GM19238 (cell line): ENCODE results near the gene MAGI1.
"Not testable (repeated sequence)": the region's sequence is repeated elsewhere in the genome, so short reads cannot be mapped to it uniquely, and the experiment has no call there.

Experiments used
- DNase-seq: peaks from one replicate; pipeline ENCODE4 v3.0.0; 2011; ENCODE audit warnings: low spot score; ENCODE audit not compliant: insufficient read length

MAGI1 gene

DNA sequence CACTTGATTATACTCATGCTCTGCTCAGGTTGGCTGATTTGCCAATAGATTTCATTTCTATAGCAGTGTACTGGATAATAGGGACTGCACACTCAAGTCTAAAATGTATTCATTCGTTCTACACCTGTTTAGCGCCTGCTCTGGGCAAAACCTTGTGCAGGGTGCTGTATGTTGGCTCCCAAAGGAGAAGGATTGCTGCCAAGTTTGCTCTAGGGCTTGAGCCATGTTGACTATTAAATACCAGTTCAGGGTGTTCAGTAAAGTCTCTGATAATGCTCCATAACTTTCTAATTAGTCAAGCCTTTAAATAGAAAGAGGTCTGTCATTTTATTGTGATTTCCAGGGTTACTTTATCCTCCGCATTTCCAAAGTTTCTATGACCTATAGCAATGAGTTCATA lies 470.2 kb downstream of the MAGI1 start:
- no peak for DNase-seq

DNA sequence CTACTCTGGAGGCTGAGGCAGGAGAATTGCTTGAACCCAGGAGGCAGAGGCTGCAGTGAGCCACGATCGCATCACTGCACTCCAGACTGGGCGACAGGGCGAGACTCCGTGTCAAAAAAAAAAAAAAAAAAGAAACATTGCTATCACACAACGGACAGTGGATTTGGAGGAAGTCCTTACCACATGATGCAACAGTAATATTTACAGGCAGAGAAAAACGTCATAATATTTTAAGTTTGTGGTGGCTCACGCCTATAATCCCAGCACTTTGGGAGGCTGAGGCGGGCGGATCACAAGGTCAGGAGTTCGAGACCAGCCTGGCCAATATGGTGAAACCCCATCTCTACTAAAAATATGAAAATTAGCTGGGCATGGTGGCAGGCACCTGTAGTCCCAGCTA lies 473.0 kb downstream of the MAGI1 start:
- DNase-seq = not testable (repeated sequence)

DNA sequence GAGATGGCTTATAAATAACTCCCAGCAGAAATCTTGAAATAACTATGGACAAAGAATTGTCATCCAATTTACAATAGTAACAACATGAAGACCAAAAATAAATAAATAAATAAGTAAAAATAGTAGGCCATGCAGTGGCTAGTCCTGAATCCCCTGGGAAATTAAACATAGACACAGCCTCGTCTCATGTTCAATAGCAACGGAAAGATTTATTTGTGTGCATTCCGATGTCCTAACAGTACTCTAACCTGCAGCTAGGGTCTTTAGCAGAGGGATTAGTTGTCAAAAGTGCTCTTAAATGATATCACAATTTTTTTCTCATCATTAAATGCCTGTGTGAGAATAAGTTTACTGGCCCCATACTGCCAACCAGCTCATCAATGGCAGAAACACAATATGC lies 474.2 kb downstream of the MAGI1 start:
- no peak for DNase-seq

DNA sequence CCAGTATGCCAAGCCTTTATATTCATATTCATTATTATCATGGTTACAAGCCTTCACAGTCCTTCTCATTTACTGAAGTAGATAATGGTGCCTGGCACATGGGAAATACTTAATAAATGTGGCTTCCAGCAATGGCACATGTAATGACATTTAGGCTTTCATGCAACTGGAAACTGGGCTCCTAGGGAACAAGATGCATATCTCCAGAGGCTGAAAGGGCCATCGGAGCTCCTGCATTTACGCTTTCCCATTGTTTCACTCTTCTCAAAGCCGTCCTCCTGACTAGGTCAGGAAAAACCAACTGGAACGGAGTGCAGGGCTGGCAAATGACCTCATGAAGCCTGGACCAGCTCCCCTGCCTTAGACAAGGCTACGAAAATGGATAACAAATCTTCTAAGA lies 474.9 kb downstream of the MAGI1 start:
- DNase-seq = no peak

DNA sequence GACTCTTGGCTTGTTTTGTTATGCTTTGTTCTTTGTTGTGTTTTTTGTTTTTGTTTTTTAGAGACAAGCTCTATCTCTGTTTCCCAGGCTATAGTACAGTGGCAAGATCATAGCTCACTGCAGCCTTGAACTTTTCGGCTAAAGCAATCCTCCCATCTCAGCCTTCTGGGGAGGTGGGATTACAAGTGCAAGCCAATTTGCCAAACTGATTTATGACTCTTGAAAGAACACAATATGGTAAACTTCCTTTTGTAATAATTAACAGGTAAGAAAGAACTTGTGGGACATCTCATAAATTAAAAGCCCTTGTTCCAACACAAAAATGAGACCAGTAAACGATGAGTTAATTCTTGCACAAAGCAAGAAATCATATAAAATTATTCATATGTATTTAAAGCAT lies 476.3 kb downstream of the MAGI1 start:
- DNase-seq = no peak

DNA sequence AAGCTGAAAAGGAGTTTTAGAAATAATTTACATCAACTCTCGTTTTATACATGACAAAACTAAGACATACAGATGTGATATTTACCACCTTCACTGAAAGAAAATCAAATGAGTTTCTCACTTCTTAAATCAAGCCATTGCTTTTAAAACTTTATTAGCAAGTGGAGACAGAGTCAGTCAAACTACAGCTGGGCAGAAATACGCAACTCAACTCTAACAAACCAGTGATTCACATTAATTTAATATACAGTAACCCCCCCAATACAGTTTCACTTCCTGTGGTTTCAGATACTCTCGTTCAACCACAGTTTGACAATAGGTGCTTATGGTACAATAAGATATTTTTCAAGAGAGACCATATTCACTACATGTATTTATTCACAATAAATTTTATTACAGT lies 477.1 kb downstream of the MAGI1 start:
- DNase-seq = no peak

DNA sequence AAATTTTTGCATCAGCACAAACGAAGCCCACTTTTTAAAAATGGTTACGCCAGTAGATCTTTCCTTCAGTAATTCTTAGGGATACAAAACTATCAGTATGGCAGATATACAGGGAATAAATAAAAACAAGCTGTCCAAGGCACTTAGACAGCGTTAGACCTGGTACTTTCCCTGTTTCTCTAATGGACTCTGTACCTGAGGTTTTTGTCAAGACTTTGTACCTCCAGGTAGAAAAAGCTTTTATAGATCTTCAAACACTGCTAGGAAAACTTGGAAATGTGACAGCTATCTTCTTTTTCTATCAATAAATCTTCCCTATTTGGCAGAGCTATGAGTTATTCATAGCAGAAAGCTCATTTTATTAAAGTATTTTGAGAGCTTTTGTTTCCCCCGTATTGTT lies 477.8 kb downstream of the MAGI1 start:
- no peak for DNase-seq

DNA sequence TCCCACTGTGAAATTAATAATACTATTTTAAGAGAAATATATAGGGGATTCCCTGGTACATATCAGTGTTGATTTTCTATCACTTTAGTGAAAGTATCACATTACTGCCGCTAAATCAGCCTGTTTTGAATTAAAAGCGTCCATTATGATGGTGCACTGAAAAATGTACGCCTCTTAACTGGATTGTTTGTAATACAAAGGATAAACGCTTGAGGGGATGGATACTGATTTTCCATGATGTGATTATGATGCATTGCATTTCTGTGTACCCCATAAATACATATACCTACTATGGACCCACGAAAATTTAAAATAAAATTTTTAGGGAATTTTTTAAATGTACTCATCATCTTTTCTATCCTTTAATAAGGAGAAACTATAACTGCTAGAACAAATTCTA lies 478.6 kb downstream of the MAGI1 start:
- DNase-seq = no peak

DNA sequence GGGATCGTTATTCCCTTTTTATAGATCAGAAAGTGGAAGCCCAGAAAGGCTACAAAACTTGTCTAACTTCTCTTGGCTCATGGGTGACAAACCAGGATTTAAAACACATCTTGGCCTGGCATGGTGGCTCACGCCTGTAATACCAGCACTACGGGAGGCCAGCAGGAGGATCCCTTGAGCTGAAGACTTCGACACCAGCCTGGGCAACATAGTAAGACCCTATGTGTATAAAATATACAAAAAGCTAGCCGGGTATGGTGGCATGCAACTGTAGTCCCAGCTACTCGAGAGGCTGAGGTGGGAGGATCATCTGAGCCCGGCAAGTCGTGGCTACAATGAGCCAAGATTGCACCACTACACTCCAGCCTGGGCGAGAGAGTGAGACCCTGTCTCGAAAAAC lies 479.1 kb downstream of the MAGI1 start:
- DNase-seq = no peak

DNA sequence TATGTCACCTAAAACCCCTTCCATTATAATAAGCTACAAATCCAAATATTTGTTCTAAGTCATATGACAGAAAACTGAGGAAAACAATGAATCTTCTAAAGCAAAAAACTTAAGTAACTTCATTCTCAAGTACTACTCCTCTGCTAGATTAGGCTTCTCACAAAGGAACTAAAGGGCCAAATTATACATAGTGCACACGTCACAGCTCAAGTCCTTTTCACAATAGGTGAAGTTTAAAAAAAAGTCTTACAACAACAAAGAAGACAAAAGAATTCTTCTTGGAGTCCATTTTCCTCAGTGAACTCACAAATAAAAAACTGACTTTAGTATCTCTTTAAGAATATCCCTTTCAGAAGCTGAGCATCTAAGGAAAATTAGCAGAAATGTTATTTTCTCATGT lies 479.9 kb downstream of the MAGI1 start:
- DNase-seq = no peak

DNA sequence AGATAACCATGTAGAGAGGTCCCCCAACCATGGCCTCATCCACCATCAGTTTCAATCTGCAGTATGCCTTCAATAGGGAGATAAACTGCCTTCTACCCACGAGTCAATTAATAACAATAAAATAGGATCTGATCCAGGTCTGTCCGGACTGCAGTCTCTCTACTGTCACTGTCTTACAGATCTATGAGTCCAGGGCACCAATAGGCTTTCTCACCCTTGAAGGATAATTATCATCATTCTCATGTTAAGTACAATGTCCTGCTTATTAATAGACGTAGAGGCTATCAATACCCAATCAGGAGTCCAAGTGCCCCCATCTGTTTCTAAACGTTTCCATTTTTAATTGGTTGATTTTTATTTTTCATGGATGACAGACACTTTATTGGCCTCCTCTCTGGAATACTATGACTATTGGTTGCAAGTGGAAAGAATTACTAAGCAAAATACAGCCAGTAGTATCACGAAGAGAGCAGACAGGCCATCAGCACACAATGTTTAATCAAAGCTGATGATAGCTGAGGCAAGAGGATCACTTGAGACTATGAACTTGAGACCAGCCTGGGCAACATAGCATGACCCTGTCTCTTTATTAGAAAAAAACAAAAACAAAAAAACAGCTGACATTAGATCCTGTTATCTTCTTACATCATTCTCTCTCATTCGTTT lies 480.7 kb downstream of the MAGI1 start:
- DNase-seq = no peak

DNA sequence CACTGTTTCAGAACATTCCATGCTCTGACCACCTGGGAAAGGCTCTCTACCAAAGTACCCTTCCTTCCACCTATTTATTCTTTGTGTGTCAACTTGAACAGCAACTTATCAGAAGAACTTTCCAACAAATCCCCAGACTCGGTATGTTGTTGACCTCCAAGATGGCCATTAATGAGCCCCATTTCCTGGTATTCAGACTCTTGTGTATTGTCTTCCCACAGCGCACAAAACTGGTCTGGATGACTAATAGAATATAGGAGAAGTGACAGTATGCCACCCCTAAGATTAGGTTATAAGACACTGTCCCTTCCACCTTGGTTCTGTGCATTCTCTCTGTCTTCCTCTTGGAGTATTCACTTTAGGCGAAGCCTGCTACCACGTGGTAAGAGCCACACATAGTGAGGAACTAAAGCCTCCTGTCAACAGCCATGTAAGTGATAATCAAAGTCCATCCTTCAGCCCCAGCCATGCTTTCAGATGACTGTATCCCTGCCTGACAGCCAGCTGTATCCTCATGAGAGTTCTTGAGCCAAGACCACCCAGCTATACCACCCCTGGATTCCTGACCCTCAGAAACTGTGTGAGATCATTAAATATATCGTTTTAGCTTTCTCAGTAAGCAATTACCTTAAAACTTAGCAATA lies 481.7 kb downstream of the MAGI1 start:
- no peak for DNase-seq

DNA sequence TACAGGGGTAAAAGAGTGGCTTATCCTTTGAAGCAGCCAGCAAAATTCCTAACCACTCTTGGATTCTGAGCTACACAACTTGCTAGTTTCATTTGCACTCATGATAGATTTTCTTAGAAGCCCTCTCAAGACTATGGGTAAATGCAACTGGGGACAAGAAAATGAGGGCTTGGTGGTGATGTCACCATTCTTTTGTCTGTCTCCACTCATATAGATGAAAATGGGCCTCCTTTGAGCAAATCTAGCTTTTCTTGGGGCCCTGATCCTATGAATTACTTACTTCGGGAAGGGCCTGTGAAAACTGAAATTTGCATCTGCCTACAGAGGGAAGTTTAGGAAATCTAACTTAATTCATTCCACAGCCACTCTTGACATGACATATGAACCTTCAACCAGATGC lies 486.3 kb downstream of the MAGI1 start:
- no peak for DNase-seq

DNA sequence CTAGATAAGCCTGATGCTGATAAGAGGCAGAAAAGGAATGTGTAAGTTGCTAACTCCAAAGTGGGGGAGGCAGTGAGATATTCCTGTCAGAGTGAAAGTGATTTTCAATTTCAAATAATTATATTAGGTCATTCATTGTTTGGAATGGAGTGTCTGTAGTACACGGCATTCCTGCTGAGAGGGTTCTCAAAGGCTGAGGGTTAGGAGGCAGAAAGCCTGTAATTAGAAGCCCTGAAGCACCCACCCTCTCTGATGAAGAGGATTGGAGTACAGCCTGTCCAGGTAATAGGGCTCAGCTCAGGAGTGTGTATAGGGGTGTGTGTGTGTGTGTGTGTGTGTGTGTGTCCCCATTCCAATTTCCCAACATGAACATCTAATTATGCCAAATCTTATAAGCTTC lies 486.8 kb downstream of the MAGI1 start:
- DNase-seq = no peak

DNA sequence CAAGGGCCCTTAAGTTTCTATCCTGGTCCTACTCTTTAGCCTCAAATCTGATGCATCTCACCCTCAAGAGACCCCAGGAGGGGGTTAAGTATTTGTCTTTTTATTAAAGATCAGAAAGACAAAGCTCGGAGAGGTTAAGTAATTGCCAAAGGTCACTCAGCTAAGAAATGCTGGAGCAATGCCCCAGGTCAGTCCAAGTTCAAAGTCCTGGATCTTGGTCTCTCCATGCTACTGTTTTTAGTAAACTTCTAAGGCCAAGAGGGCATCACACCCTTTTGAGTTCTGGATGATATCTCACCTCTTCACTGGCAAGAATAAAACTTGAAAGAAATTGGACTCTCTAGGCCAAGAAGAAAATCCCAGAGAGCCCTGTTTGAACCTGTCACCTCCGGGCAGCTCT lies 488.6 kb downstream of the MAGI1 start:
- DNase-seq = no peak

DNA sequence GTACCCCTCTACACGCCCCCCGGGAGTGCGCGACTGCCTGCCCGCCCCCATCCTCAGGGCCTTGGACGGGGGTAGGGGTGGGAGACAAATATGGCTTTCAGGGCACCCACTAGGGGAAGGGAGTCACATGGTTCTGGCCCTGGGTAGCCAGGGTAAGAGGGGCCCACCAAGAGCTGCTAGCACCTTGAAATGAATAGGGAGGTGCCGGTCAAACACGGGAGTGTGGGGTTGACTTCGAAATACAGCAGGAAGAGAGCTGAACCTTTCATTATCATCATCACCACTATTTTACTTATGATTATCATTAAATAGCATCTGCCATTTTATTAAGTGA lies 489.1 kb downstream of the MAGI1 start:
- DNase-seq = no peak

DNA sequence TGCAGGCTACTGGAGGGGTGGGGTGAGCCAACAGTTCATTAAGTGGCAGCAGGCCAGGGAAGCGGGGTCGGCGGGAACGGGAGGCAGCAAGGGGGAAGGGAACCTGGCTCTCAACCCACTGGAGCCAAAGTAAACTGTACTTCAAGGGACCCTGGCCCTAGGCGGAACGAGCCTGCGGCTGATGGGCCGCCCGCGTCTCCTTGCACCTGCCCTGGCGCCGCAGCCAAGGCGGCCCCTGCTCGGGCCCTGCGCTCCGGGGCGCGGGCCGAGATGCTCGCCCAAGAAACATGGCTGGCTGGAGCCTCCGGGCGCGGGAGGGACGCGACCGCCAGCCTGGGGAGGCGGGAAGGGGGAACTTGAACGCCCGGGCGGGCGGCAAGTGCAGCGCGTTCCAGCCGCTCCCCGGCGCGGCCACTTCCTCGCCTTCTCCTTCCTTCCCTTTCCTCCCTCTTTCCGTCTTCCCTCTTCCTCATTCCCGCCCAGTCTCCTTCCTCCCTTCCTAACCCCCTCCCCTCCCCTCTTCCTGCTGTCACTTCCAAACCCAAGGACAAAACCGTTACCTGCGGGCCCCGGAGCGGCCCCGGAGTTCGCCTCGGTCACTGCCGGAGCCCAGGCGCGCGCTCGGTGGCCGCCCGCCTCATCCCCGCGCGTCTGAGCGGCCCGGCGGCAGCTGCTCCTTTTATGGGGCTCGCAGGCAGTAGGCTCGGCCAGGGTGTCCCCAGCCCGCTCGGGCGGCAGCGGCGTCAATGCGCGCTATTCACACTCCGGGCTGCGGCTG lies 489.7 kb downstream of the MAGI1 start:
- no peak for DNase-seq

DNA sequence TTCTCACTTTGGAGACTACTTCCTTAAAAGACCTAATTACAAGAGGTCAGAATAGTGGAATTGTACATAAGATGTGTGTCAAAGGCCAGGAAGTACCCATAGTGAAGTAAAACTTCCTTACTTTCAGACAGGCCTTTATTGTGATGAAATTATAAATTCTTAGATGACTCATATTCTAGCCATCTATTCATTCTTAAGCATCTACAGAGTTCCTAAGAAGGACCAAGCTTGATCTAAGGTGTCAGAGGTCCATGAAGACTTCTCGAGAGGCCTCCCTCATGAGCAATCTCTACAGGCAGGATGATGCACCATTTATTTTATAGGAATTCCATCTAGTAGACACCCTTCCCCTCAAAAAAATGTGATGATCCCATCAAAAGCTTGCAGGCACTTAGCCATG lies 493.3 kb downstream of the MAGI1 start:
- DNase-seq = no peak

DNA sequence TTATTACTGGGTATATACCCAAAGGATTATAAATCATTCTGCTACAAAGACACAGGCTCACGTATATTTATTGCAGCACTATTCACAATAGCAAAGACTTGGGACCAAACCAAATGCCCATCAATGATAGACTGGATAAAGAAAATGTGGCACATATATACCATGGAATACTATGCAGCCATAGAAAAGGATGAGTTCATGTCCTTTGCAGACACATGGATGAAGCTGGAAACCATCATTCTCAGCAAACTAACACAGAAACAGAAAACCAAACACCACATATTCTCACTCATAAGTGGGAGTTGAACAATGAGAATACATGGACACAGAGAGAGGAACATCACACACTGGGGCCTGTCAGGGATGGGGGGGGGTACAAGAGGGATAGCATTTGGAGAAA lies 495.3 kb downstream of the MAGI1 start:
- DNase-seq = not testable (repeated sequence)

DNA sequence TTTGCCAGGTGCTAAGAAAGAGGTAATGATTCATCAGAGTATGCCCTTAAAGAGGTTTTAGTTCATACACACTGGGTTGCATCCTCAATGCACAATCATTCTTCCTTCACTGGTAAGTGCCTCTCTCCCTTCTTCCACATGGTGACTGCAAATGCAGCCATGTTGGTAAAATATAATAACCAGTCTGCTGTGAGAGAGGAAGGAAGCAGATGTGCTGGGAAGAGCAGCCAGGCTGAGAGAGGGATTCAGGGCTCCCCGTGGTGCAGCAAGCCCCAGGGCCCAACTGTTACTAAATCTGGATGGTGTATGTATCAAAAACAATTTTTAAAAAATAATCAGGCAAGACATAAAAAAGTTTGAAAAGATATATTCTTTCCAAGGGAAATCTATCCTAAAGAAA lies 498.1 kb downstream of the MAGI1 start:
- no peak for DNase-seq

DNA sequence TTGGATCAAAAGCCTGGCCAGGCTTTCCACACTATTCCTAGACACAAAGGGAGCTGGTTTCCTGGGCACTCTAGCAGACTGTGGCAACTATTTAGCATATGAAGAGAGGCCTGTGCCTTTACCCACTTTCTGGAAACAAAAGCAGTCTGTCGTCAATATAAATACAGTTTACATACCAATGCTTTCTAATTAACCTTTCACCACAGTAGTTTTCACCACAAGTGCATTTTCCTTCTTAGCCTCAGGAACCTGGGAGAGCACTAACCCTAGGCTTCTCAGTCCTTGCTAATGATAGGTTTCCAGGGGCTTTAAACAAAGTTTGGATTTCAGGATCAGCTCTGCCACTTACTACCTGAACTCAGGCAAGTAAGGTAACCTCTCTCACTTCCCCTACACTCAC lies 499.1 kb downstream of the MAGI1 start:
- no peak for DNase-seq

DNA sequence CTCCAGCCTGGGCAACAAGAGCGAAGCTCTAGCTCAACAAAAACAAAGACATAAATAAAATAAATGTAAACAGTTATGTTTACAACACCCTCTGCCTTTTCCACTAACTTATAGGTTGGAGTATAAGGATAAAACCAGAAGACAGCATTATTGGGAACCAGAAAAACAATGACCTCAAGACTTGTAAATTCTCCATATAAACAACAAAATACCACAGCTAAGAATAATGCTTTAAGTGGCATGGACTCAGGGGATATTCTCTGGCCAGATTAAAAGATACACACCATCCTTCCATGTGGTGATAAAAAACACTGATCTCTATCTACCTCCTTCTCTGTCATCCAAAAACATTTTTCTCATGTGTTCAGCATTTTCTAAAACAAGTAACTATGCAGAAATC lies 500.6 kb downstream of the MAGI1 start:
- no peak for DNase-seq

DNA sequence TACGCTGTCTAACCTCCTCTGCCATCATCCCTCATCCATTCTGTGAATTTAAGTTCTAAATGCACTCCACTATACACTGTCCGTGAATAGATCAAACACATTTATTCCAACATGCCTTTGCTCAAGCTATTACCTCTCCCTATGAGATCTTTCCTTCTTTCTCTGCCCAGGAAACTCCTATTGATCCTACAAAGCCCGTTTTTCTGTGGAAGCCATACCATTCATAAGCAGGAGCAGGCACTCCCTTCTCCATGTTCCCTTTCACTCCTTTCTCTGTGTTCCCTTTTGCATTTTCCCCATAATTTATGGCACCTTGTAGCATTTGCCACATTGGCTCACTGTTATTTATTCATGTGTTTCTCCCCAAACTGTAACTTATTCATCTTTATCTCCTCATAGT lies 501.6 kb downstream of the MAGI1 start:
- no peak for DNase-seq
